ENCODE data around the gene LRRC4C. TPM values are rescaled to one million over a fixed set of nuclear protein-coding genes. Genes with fewer than 3 reads are reported as not detected.

Gene LRRC4C
- total RNA-seq, 1 experiment from 2014 or later = 0.13 TPM

DNA sequence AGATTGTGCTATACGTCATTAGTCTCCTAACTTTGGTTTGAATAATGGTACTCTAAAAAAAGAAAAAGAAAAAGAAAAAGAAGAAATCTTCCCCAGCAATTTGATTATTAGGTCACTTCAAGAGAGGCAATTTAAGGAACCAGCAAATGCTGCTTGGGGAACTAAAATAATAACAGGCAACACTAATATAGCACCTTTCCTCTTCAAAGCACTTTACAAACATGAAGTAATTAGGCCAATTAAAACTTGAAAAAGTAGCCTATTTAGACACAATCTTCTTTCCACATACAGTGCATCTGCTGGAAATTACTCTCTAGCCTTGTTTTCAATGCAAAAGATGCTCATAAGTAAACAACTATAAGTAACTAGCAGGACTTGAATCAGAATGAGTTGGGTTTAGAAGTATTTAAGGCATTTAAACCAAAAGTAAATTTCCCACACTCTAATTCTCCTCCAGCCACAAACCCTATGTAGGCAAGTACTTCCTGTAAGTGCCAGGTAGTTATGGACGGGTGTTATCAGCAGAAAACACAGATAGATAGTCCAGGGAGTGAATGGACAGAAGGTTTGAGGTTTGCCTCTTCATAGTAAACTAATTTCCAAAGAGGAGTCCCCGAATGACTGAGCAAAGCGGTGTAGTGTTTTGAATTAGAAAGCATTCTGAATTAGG lies 44.5 kb downstream of the LRRC4C start:
- H2BK5ac ChIP-seq (ENCODE audit: insufficient read length, low read length) = no peak overlapping the region
- no peak overlapping the region for H2AFZ ChIP-seq (ENCODE audit: low read length)
- H3K23ac ChIP-seq (ENCODE audit: insufficient read length, low read depth, low read length) = no peak overlapping the region

More for the DNA sequence above, 44.5 kb downstream of the LRRC4C start:
- H2BK12ac ChIP-seq (ENCODE audit: insufficient read length, low read depth, low read length) = no peak overlapping the region
- TF ChIP-seq, protein P1, sequence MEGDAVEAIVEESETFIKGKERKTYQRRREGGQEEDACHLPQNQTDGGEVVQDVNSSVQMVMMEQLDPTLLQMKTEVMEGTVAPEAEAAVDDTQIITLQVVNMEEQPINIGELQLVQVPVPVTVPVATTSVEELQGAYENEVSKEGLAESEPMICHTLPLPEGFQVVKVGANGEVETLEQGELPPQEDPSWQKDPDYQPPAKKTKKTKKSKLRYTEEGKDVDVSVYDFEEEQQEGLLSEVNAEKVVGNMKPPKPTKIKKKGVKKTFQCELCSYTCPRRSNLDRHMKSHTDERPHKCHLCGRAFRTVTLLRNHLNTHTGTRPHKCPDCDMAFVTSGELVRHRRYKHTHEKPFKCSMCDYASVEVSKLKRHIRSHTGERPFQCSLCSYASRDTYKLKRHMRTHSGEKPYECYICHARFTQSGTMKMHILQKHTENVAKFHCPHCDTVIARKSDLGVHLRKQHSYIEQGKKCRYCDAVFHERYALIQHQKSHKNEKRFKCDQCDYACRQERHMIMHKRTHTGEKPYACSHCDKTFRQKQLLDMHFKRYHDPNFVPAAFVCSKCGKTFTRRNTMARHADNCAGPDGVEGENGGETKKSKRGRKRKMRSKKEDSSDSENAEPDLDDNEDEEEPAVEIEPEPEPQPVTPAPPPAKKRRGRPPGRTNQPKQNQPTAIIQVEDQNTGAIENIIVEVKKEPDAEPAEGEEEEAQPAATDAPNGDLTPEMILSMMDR (conservative IDR thresholded peaks at IDR 0.05) = no peak
- H3K4me3 Mint-ChIP-seq = no peak overlapping the region
- no peak overlapping the region for H2BK15ac ChIP-seq (ENCODE audit: low read depth, low read length)
- H3K36me3 Mint-ChIP-seq (ENCODE audit: insufficient read depth in 1 of 3, low read depth in 3 of 3) = no peaks in the 10 kb centered on the region; a peak in 1 of 7 replicates
- H2AK5ac ChIP-seq (ENCODE audit: insufficient read length, low read length) = no peak overlapping the region
- no peak overlapping the region for H3T11ph ChIP-seq (ENCODE audit: low read length)
- H3K4me2 ChIP-seq (ENCODE audit: insufficient read depth, insufficient read length, low read length) = no peak overlapping the region
- DNase-seq = no peak
- no peaks in the 10 kb centered on the region for H3K79me2 ChIP-seq (ENCODE audit: insufficient read depth, low read length)
- no peaks in the 10 kb centered on the region for H3K79me1 ChIP-seq (ENCODE audit: insufficient read depth, low read depth, low read length, poor library complexity, severe bottlenecking)
- no peaks in the 10 kb centered on the region for H3K27me3 Mint-ChIP-seq (ENCODE audit: low read depth)
- H3K14ac ChIP-seq (ENCODE audit: insufficient read depth, low read length) = no peak overlapping the region
- H3K23me2 ChIP-seq (ENCODE audit: insufficient read length, low read depth, low read length, poor library complexity, severe bottlenecking) = no peaks in the 10 kb centered on the region
- H4K5ac ChIP-seq (ENCODE audit: insufficient read length, low read depth, low read length) = no peak overlapping the region
- H3K9ac ChIP-seq (ENCODE audit: extremely low read depth, insufficient read length, low read length) = no peak overlapping the region
- no peak overlapping the region for H3K56ac ChIP-seq (ENCODE audit: insufficient read length, low read depth, low read length)
- no peaks in the 10 kb centered on the region for H3K9me3 ChIP-seq (ENCODE audit: control insufficient read depth, low read depth, low read length)
- no peak overlapping the region for H4K91ac ChIP-seq (ENCODE audit: insufficient read length, low read depth, low read length)
- WGBS (ENCODE audit: extremely low coverage, insufficient read length, low lambda C conversion rate) = no CpG with 5 or more reads among the region's 4 CpGs
- no peak overlapping the region for H3K27ac ChIP-seq (ENCODE audit: insufficient read length, low read depth, low read length)
- H3K27ac Mint-ChIP-seq = no peak overlapping the region
- no peaks in the 10 kb centered on the region; the same call in 1 of the 2 replicates for H3K4me1 ChIP-seq (ENCODE audit: insufficient read depth, low read length)
- H4K8ac ChIP-seq (replicated peaks; ENCODE audit: insufficient read length, low read depth, low read length) = no peak overlapping the region
- no peak overlapping the region for H2BK20ac ChIP-seq (ENCODE audit: low read depth, low read length, poor library complexity, severe bottlenecking)
- no peaks in the 10 kb centered on the region for H3K9me3 Mint-ChIP-seq
- H3K27me3 ChIP-seq (ENCODE audit: insufficient read depth, low read length) = no peaks in the 10 kb centered on the region
- H3K18ac ChIP-seq (ENCODE audit: insufficient read length, low read depth, low read length) = no peak overlapping the region
- H3K4me1 Mint-ChIP-seq = peaks cover 0 to 6% of the 10 kb centered on the region in 2 experiments; a peak in 1 of 4 replicates
- no peak overlapping the region for H3K4ac ChIP-seq (ENCODE audit: low read depth, low read length)
- no peaks in the 10 kb centered on the region for H4K20me1 ChIP-seq (ENCODE audit: control insufficient read depth, insufficient read depth, insufficient read length)
- no peak overlapping the region for H2BK120ac ChIP-seq (ENCODE audit: low read depth, low read length, poor library complexity, severe bottlenecking)

All from H9 (cell line).